Activated CD4-positive, alpha-beta T cell treated with anti-CD3 and anti-CD28 coated beads for 4 hours (primary cell): ENCODE data around the gene PDZD8.

Experiments used
- DNase-seq, 2 donors: peaks; one replicate each; pipeline ENCODE4 v3.0.0-alpha.2; 2020

The PDZD8 gene

GRCh38 chr10:117275121-117275520 lies 100.1 kb downstream of the PDZD8 start:
- no peak for DNase-seq

GRCh38 chr10:117274509-117274908 lies 100.7 kb downstream of the PDZD8 start:
- no peak for DNase-seq

- no peak for DNase-seq
These were observed 101.3 kb downstream of the PDZD8 start for GRCh38 chr10:117273980-117274379.

GRCh38 chr10:117272195-117273076 lies 102.8 kb downstream of the PDZD8 start:
- no peak for DNase-seq

- DNase-seq = no peak
These were observed 103.8 kb downstream of the PDZD8 start for GRCh38 chr10:117271427-117271826.

GRCh38 chr10:117268907-117269306 lies 106.3 kb downstream of the PDZD8 start:
- DNase-seq = no peak

GRCh38 chr10:117268258-117268657 lies 107.0 kb downstream of the PDZD8 start:
- DNase-seq = no peak

GRCh38 chr10:117266812-117267211 lies 108.4 kb downstream of the PDZD8 start:
- no peak for DNase-seq

GRCh38 chr10:117266400-117266799 lies 108.8 kb downstream of the PDZD8 start:
- DNase-seq = no peak

- no peak for DNase-seq
These were observed 110.5 kb downstream of the PDZD8 start for GRCh38 chr10:117264782-117265181.

GRCh38 chr10:117262903-117263293 lies 112.3 kb downstream of the PDZD8 start:
- DNase-seq = no peak

GRCh38 chr10:117262291-117262902 lies 112.8 kb downstream of the PDZD8 start:
- DNase-seq = no peak

- no peak for DNase-seq
These were observed 113.7 kb downstream of the PDZD8 start for GRCh38 chr10:117261501-117261900.

GRCh38 chr10:117260084-117260483 lies 115.2 kb downstream of the PDZD8 start:
- DNase-seq = no peak

- no peak for DNase-seq
These were observed 116.0 kb downstream of the PDZD8 start for GRCh38 chr10:117259279-117259678.

- no peak for DNase-seq
These were observed 117.5 kb downstream of the PDZD8 start for GRCh38 chr10:117257721-117258120.

GRCh38 chr10:117256910-117257309 lies 118.3 kb downstream of the PDZD8 start:
- DNase-seq = no peak

GRCh38 chr10:117255835-117256460 lies 119.3 kb downstream of the PDZD8 start:
- no peak for DNase-seq

- no peak for DNase-seq
These were observed 120.2 kb downstream of the PDZD8 start for GRCh38 chr10:117254774-117255735.

- no peak for DNase-seq
These were observed 120.9 kb downstream of the PDZD8 start for GRCh38 chr10:117254338-117254737.

- DNase-seq = no peak
These were observed 121.3 kb downstream of the PDZD8 start for GRCh38 chr10:117253908-117254307.

- no peak for DNase-seq
These were observed 124.8 kb downstream of the PDZD8 start for GRCh38 chr10:117250411-117250810.
